HCT116 (cell line): ENCODE data around the gene HDGF. TPM values are rescaled to one million over a fixed set of nuclear protein-coding genes. Genes with fewer than 3 reads are reported as not detected.

ENCODE experiments used
- ATAC-seq: fragments of 200-7000 bp; cut with Tn5 transposase; 2 replicates; pipeline ENCODE4 v1.9.1; 2020; ENCODE audit warnings: mild to moderate bottlenecking, moderate library complexity
- BruUV-seq: library from RNA; stranded (reverse); fragments of 400-500 nt; replicated peaks from 2 replicates; lab custom pipeline; 2021; lab: Mats Ljungman, UMichigan
- CTCF ChIA-PET: fragments of 300-600 bp; sonication (Branson Sonifier 250); formaldehyde crosslinking; loops from one replicate; lab custom pipeline; 2021; ENCODE audit warnings: antibody characterized with exemption; lab: Charles Lee
- POLR2A ChIA-PET: fragments of 300-600, 350-600 bp; sonication (Branson Sonifier 250); formaldehyde crosslinking; loops from one replicate; lab custom pipeline; 2021; ENCODE audit warnings: antibody characterized with exemption; lab: Charles Lee
- RAD21 ChIA-PET, 2 experiments: fragments of 300-600 bp; sonication (Branson Sonifier 250); formaldehyde crosslinking; loops; one replicate each; lab custom pipeline; 2023; ENCODE audit warnings: low total read pairs in 2 of 2; ENCODE audit not compliant: uncharacterized antibody in 2 of 2, unreplicated experiment in 2 of 2, low non-redundant PET in 1 of 2; lab: Charles Lee
- DNase-seq: peaks from one replicate; pipeline ENCODE4 v3.0.0-alpha.2; 2010; ENCODE audit warnings: low read depth, low spot score
- H2AFZ ChIP-seq: fragments of 200-600 bp; shearing (Covaris generic), sonication (generic); 2 replicates; pipeline ENCODE4 v1.6.1; 2017; ENCODE audit warnings: low read depth, mixed run types, mixed read lengths, antibody characterized with exemption, low read length; ENCODE audit not compliant: poor library complexity, severe bottlenecking
- H3K27ac ChIP-seq: 2 replicates; pipeline ENCODE4 v1.5.1; 2012; ENCODE audit warnings: low read depth, low read length
- H3K27me3 ChIP-seq: fragments of 200-600 bp; sonication (generic); 2 replicates; pipeline ENCODE4 v1.6.1; 2016; ENCODE audit warnings: mixed run types, low read length, mixed read lengths; ENCODE audit not compliant: insufficient read depth
- H3K36me3 ChIP-seq, 2 experiments: fragments of 200-500 bp in 1 of 2; fragments of 200-600 bp in 1 of 2; sonication (Bioruptor generic) in 1 of 2; sonication (generic) in 1 of 2; 2 replicates each; pipeline versions ENCODE4 v1.5.1 to v1.6.1; 2014 to 2016; ENCODE audit warnings: low read length in 2 of 2, inconsistent platforms in 1 of 2, mixed read lengths in 1 of 2, mixed run types in 1 of 2; ENCODE audit not compliant: insufficient read depth in 2 of 2, control insufficient read depth in 1 of 2
- H3K4me1 ChIP-seq, 2 experiments: fragments of 200-600 bp in 1 of 2; sonication (generic) in 1 of 2; 2 replicates each; pipeline versions ENCODE4 v1.5.1 to v1.6.1; 2012 to 2017; ENCODE audit warnings: low read length in 2 of 2, inconsistent platforms in 1 of 2, mild to moderate bottlenecking in 1 of 2, mixed read lengths in 1 of 2, mixed run types in 1 of 2, moderate library complexity in 1 of 2; ENCODE audit not compliant: insufficient read depth in 2 of 2, control insufficient read depth in 1 of 2
- H3K4me2 ChIP-seq: fragments of 200-600 bp; sonication (generic); 2 replicates; pipeline ENCODE4 v1.6.1; 2017; ENCODE audit warnings: mixed run types, low read length, mixed read lengths
- H3K4me3 ChIP-seq, 2 experiments: fragments of 200-600 bp in 1 of 2; sonication (generic) in 1 of 2; replicated peaks in 1 of 2; 2 replicates each; pipeline ENCODE4 v1.5.1; 2011 to 2016; ENCODE audit warnings: low read length in 2 of 2, control low read depth in 1 of 2, low read depth in 1 of 2, mild to moderate bottlenecking in 1 of 2, mixed read lengths in 1 of 2, mixed run types in 1 of 2
- H3K79me2 ChIP-seq: fragments of 200-600 bp; sonication (generic); 2 replicates; pipeline ENCODE4 v1.6.1; 2017; ENCODE audit warnings: mild to moderate bottlenecking, mixed run types, low read length, moderate library complexity, mixed read lengths; ENCODE audit not compliant: insufficient read depth
- H3K9ac ChIP-seq: fragments of 200-600 bp; sonication (generic); 2 replicates; pipeline ENCODE4 v1.6.1; 2016; ENCODE audit warnings: low read length, mixed read lengths
- H3K9me2 ChIP-seq: fragments of 200-600 bp; sonication (generic), shearing (Covaris generic); 2 replicates; pipeline ENCODE4 v1.6.1; 2017; ENCODE audit warnings: mixed run types, mild to moderate bottlenecking, moderate library complexity; ENCODE audit not compliant: insufficient read depth
- H3K9me3 ChIP-seq, 2 experiments: fragments of 200-500 bp in 1 of 2; fragments of 200-600 bp in 1 of 2; sonication (Bioruptor generic) in 1 of 2; sonication (generic) in 1 of 2; 2 replicates each; pipeline ENCODE4 v1.6.1; 2014 to 2017; ENCODE audit warnings: low read length in 2 of 2, mixed read lengths in 2 of 2, inconsistent platforms in 1 of 2, low read depth in 1 of 2, mild to moderate bottlenecking in 1 of 2, mixed run types in 1 of 2, moderate library complexity in 1 of 2; ENCODE audit not compliant: control insufficient read depth in 1 of 2, insufficient read depth in 1 of 2
- H4K20me1 ChIP-seq: fragments of 200-600 bp; sonication (generic), shearing (Covaris generic); 2 replicates; pipeline ENCODE4 v1.6.1; 2017; ENCODE audit warnings: mixed run types, mild to moderate bottlenecking, moderate library complexity; ENCODE audit not compliant: insufficient read depth
- CEBPB ChIP-seq: IDR thresholded peaks from 2 replicates; pipeline ENCODE4 v1.6.1; 2012; ENCODE audit warnings: low read depth
- EZH2 ChIP-seq: fragments of 200-600 bp; sonication (generic); IDR thresholded peaks from 2 replicates; pipeline ENCODE4 v1.6.1; 2017; ENCODE audit warnings: antibody characterized with exemption, mixed run types
- SRF ChIP-seq: IDR thresholded peaks from 2 replicates; pipeline ENCODE4 v1.6.1; 2012; ENCODE audit warnings: low read depth
- intact Hi-C: fragments of 100-400 bp; cut with micrococcal nuclease; formaldehyde crosslinking; loops from 2 replicates; pipeline ENCODE4 v1.10.0; 2022
- total RNA-seq: library from RNA; stranded (reverse); gene quantifications from one replicate; pipeline ENCODE4 v1.2.1, GENCODE V29; 2021; ENCODE audit not compliant: unreplicated experiment
- TF ChIP-seq, protein P1 (sequence below): IDR thresholded peaks from 2 replicates; pipeline ENCODE4 v1.6.1; 2011; ENCODE audit warnings: mild to moderate bottlenecking, low read length, moderate library complexity; ENCODE audit not compliant: insufficient replicate concordance; ENCODE audit errors: extremely low read depth

The HDGF gene
- total RNA-seq, 1 experiment from 2014 or later = 304 TPM

DNA sequence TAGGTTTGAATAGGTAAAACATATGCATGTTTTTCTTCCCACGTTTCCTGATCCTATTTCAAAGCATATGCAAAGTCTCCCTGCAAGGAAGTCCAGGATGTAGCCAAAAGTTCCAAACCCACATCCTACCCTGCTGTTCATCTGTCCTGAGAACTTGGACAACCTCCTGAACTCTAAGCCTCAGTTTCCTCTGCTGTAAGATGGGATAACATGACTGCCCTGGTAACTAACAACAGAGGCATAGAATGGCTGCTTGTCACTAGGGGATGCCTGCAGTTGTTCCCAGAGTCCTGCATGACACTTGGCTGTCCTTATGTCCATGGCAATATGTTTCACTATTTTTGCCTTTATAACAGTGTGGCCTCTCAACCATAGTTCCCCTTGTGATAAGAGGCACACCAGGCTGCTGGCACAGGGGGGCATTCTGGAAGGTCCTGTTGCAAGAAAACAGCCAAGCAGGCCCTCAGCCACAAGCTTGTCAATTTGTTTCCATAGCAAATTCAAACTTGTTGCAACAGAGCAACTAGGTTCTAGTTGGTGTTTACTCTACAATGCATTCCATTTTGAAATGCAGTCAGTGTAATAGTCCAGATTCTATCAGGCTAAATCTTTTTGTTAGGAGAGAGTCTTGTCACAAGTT, 1.5 kb upstream of the HDGF start:
- Histone ChIP-seq H4K20me1 (no peaks in the 10 kb centered on the region), H3K9me2 (no peaks in the 10 kb centered on the region), H3K4me1 (peaks cover 16 to 35% of the 10 kb centered on the region in 2 experiments), H3K27me3 (no peaks in the 10 kb centered on the region), H3K79me2 (peaks cover 56% of the 10 kb centered on the region), H3K27ac (peak overlapping the region; percentile 99; the same call in 1 of the 2 replicates), H3K4me2 (peak overlapping the region; percentile 97), H3K36me3 (no peaks in the 10 kb centered on the region; a peak in 1 of 4 replicates), H3K9me3 (no peaks in the 10 kb centered on the region), H3K9ac (peak overlapping the region; percentile 94), H2AFZ (no peak overlapping the region), H3K4me3 (peak overlapping the region; percentile 67 to 97)
- ChIA-PET POLR2A (interaction anchor here (0.6 to 1.9 kb wide), 2 partner anchors 12 to 14 kb away, joined by 3 to 9 read pairs; partner anchors contain the start of genes MRPL24 and PRCC), RAD21 (no interaction called here), CTCF (interaction anchor here (1.5 kb wide), 1 partner anchor 27 kb away, joined by 10 read pairs; no protein-coding TSS in a partner anchor)
- DNase-seq = no peak
- TF ChIP-seq CEBPB (no peak), SRF (no peak), EZH2 (no peak)
- TF ChIP-seq, protein P1, sequence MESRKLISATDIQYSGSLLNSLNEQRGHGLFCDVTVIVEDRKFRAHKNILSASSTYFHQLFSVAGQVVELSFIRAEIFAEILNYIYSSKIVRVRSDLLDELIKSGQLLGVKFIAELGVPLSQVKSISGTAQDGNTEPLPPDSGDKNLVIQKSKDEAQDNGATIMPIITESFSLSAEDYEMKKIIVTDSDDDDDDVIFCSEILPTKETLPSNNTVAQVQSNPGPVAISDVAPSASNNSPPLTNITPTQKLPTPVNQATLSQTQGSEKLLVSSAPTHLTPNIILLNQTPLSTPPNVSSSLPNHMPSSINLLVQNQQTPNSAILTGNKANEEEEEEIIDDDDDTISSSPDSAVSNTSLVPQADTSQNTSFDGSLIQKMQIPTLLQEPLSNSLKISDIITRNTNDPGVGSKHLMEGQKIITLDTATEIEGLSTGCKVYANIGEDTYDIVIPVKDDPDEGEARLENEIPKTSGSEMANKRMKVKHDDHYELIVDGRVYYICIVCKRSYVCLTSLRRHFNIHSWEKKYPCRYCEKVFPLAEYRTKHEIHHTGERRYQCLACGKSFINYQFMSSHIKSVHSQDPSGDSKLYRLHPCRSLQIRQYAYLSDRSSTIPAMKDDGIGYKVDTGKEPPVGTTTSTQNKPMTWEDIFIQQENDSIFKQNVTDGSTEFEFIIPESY = no peak
- BruUV-seq = TSS peak; percentile 44
- ATAC-seq = no peak
- intact Hi-C loops = loop anchor here (1.0 kb wide), 1 partner anchor 14 kb away; the partner anchor contains the start of gene PRCC
